GM12891 (cell line): ENCODE data around the gene ANKS1A.

Source experiments
- POLR2A ChIP-seq: IDR thresholded peaks from 2 replicates; pipeline ENCODE4 v1.6.1; 2011; ENCODE audit warnings: low read depth, low read length, control low read depth
- POLR2AphosphoS5 ChIP-seq: IDR thresholded peaks from 2 replicates; pipeline ENCODE4 v1.6.1; 2011; ENCODE audit warnings: low read depth, low read length, control low read depth

DNA sequence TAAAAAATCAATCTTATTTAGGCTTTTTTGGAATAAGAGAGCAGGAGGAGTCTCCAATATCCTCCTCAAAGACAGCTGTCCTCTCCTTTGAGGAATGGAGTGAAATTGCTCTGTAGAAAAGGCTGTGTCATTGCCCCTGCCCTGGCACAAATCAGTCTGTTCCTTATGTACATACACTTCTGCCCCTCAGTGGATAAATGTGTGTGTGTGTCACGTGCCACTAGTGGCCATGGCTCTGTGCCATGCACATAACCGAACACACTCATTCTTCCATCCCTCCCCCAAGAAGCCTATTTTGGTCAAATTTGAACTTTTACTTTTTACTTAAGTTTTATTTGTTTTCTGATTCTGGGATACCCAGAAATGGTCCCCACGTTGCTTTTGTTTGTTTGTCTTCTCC is 49.2 kb downstream of the ANKS1A start:
- no peak for TF ChIP-seq POLR2A
- TF ChIP-seq POLR2AphosphoS5, result no peak
